ENCODE data around the gene KCNH1.

DNA sequence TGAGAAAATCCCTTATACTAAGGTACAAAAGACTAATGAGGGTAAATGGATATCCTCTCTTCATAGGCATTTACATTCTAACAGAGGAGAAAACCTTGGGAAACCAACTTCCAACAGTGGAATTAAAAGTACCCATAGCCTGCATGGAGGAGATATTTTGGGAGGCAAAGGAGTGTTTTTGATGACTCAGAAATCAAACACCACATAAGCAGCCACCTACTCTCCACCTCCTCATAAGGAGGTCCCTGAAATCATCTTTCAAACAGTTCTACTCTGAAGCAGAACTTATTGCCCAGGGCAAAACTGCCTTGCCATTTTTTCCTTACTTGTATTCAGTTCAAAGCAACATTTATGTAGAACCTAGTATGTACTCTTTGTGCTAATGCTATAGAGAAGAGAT is 211.3 kb downstream of the KCNH1 start:
- TF ChIP-seq CEBPB (IDR thresholded peaks at IDR 0.05; ENCODE audit: borderline replicate concordance in 1 of 2, low read depth in 2 of 2, low read length in 2 of 2), result no peak
- TF ChIP-seq, protein P1, sequence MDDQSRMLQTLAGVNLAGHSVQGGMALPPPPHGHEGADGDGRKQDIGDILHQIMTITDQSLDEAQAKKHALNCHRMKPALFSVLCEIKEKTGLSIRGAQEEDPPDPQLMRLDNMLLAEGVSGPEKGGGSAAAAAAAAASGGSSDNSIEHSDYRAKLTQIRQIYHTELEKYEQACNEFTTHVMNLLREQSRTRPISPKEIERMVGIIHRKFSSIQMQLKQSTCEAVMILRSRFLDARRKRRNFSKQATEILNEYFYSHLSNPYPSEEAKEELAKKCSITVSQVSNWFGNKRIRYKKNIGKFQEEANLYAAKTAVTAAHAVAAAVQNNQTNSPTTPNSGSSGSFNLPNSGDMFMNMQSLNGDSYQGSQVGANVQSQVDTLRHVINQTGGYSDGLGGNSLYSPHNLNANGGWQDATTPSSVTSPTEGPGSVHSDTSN (IDR thresholded peaks at IDR 0.05; ENCODE audit: insufficient replicate concordance, low read depth, low read length), result no peak
- TF ChIP-seq ASH2L (IDR thresholded peaks at IDR 0.05; ENCODE audit: borderline replicate concordance, low read depth), result no peak
- no peak for TF ChIP-seq TARDBP (IDR thresholded peaks at IDR 0.05; ENCODE audit: borderline replicate concordance)
- TF ChIP-seq POLR2AphosphoS5 (IDR thresholded peaks at IDR 0.05; ENCODE audit: low read length), result no peak
- TF ChIP-seq SREBF1 (IDR thresholded peaks at IDR 0.05; ENCODE audit: low read length), result no peak
- no peak for TF ChIP-seq CHD2 (IDR thresholded peaks at IDR 0.05; ENCODE audit: borderline replicate concordance, low read depth, low read length)
- TF ChIP-seq, protein P2, sequence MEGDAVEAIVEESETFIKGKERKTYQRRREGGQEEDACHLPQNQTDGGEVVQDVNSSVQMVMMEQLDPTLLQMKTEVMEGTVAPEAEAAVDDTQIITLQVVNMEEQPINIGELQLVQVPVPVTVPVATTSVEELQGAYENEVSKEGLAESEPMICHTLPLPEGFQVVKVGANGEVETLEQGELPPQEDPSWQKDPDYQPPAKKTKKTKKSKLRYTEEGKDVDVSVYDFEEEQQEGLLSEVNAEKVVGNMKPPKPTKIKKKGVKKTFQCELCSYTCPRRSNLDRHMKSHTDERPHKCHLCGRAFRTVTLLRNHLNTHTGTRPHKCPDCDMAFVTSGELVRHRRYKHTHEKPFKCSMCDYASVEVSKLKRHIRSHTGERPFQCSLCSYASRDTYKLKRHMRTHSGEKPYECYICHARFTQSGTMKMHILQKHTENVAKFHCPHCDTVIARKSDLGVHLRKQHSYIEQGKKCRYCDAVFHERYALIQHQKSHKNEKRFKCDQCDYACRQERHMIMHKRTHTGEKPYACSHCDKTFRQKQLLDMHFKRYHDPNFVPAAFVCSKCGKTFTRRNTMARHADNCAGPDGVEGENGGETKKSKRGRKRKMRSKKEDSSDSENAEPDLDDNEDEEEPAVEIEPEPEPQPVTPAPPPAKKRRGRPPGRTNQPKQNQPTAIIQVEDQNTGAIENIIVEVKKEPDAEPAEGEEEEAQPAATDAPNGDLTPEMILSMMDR (IDR thresholded peaks at IDR 0.05 in 2 of 3, conservative IDR thresholded peaks at IDR 0.05 in 1 of 3; ENCODE audit: control insufficient read depth in 2 of 3, extremely low read depth in 1 of 3, insufficient read depth in 1 of 3, low read depth in 3 of 3, low read length in 3 of 3), result no peak
- TF ChIP-seq EZH2 (IDR thresholded peaks at IDR 0.05; ENCODE audit: borderline replicate concordance, control insufficient read depth, low read depth, low read length), result no peak
- TF ChIP-seq ZNF622 (IDR thresholded peaks at IDR 0.05), result no peak
- TF ChIP-seq JUND (IDR thresholded peaks at IDR 0.05; ENCODE audit: low read depth, low read length), result no peak
- TF ChIP-seq MXI1 (IDR thresholded peaks at IDR 0.05; ENCODE audit: low read depth, low read length), result no peak
- no peak for TF ChIP-seq USF2 (IDR thresholded peaks at IDR 0.05; ENCODE audit: borderline replicate concordance, low read depth, low read length)
- no peak for TF ChIP-seq KDM1A (IDR thresholded peaks at IDR 0.05; ENCODE audit: borderline replicate concordance)

Data from GM12878 (cell line).